ENCODE results near the gene ITCH. TPM values are rescaled to one million over a fixed set of nuclear protein-coding genes. Genes with fewer than 3 reads are reported as not detected.

The ITCH gene
- total RNA-seq, 2 experiments from 2014 or later = 26.1 to 36.8 TPM

DNA sequence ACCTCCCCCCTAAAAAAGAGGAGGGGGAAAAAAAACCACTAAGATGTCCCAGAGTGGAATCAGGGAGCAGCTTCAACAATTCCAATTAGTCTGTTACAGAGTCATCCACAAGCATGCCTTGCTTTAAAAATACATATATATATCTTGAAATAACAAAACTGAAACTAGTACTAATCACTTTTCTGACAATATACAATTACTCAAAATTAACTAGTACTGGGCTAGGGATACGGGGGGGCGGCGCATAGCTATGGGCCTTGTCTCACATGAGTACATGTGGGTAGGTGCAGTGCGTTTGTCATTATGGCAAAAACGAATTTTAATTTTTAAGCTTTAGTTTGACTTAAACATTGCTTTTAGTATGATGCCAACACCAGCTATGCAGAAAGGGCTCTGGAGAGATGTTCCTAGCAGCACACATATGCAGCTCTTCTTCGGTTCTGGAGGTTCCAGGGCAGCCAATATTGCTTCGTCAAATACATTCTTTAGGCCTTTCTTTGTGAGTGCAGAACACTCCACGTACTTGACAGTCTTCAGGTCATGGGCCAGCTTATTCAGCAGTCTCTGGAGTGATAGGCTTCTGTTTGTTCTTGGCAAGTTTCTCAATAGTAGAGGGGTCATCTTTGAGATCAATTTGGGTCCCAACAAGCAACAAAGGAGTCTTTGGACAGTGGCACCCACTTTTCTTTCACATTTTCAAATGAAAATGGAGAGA, 38.8 kb downstream of the ITCH start:
- intact Hi-C loops (cut with micrococcal nuclease; ENCODE audit: unreplicated experiment) = no loop called here
- POLR2A ChIA-PET = interaction anchor here (0.6 to 0.7 kb wide), 3 partner anchors 41 to 245 kb away, joined by 3 to 6 read pairs (median 5); no protein-coding TSS in a partner anchor
- Histone ChIP-seq H3K4me2 (ENCODE audit: low read length) (no peak overlapping the region), H3K36me3 (ENCODE audit: insufficient read depth, low read length) (peaks cover 55% of the 10 kb centered on the region), H3K4me1 (ENCODE audit: insufficient read depth, low read length, poor library complexity, severe bottlenecking) (peaks cover 52% of the 10 kb centered on the region), H3K79me2 (ENCODE audit: insufficient read depth, low read depth, low read length) (peaks cover 36% of the 10 kb centered on the region; the same call in 1 of the 2 replicates), H3K9me2 (ENCODE audit: insufficient read depth, low read length) (no peaks in the 10 kb centered on the region), H3K27ac (ENCODE audit: low read depth, low read length, poor library complexity, severe bottlenecking) (no peak overlapping the region), H3K4me3 (ENCODE audit: low read depth, low read length, poor library complexity, severe bottlenecking) (no peak overlapping the region), H4K20me1 (ENCODE audit: insufficient read depth, low read length) (peaks cover 34% of the 10 kb centered on the region), H2AFZ (ENCODE audit: low read length) (no peak overlapping the region), H3K9me3 (ENCODE audit: low read length) (no peaks in the 10 kb centered on the region)
- TF ChIP-seq, protein P1, sequence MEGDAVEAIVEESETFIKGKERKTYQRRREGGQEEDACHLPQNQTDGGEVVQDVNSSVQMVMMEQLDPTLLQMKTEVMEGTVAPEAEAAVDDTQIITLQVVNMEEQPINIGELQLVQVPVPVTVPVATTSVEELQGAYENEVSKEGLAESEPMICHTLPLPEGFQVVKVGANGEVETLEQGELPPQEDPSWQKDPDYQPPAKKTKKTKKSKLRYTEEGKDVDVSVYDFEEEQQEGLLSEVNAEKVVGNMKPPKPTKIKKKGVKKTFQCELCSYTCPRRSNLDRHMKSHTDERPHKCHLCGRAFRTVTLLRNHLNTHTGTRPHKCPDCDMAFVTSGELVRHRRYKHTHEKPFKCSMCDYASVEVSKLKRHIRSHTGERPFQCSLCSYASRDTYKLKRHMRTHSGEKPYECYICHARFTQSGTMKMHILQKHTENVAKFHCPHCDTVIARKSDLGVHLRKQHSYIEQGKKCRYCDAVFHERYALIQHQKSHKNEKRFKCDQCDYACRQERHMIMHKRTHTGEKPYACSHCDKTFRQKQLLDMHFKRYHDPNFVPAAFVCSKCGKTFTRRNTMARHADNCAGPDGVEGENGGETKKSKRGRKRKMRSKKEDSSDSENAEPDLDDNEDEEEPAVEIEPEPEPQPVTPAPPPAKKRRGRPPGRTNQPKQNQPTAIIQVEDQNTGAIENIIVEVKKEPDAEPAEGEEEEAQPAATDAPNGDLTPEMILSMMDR (conservative IDR thresholded peaks at IDR 0.05; ENCODE audit: low read length) = no peak
- TF ChIP-seq EZH2phosphoT487 (IDR thresholded peaks at IDR 0.05; ENCODE audit: borderline replicate concordance, low read depth, low read length) = no peak
- CTCF ChIA-PET (ENCODE audit: unreplicated experiment) = no interaction called here
- no TSS peak for BruUV-seq (replicated peaks)
- DNase-seq (ENCODE audit: low spot score) = no peak

DNA sequence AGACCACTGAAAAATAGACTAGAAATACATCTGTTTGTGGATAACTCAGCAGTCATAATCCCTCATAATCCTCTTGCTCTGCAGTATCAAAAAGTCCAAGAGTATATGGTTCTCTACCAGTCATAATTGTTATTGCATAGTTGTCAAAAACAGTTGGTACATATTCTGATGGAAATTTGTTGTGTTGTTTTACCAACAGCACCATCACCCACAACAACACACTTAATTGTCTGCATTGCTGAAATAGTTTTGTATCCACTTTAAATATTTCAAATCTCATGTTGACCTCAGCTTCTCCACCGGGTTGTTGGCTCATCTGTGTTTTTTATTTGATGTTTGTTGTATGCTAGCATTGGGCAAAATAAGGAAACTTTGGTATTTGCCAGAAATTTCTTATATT, 39.4 kb downstream of the ITCH start:
- no TSS peak for BruUV-seq (replicated peaks)

More for the DNA sequence above, 39.4 kb downstream of the ITCH start:
- POLR2A ChIA-PET = interaction anchor here (0.7 kb wide), 1 partner anchor 14 kb away, joined by 3 read pairs; no protein-coding TSS in a partner anchor
- intact Hi-C loops (cut with micrococcal nuclease; ENCODE audit: unreplicated experiment) = no loop called here
- Histone ChIP-seq H3K9me3 (ENCODE audit: low read length) (no peaks in the 10 kb centered on the region), H2AFZ (ENCODE audit: low read length) (no peak overlapping the region), H3K4me1 (ENCODE audit: insufficient read depth, low read length, poor library complexity, severe bottlenecking) (peaks cover 52% of the 10 kb centered on the region), H4K20me1 (ENCODE audit: insufficient read depth, low read length) (peaks cover 34% of the 10 kb centered on the region), H3K27ac (ENCODE audit: low read depth, low read length, poor library complexity, severe bottlenecking) (no peak overlapping the region), H3K9me2 (ENCODE audit: insufficient read depth, low read length) (no peaks in the 10 kb centered on the region), H3K79me2 (ENCODE audit: insufficient read depth, low read depth, low read length) (peaks cover 36% of the 10 kb centered on the region; the same call in 1 of the 2 replicates), H3K4me3 (ENCODE audit: low read depth, low read length, poor library complexity, severe bottlenecking) (no peak overlapping the region), H3K4me2 (ENCODE audit: low read length) (peak overlapping the region; percentile 59; the same call in 1 of the 2 replicates), H3K36me3 (ENCODE audit: insufficient read depth, low read length) (peaks cover 49% of the 10 kb centered on the region)
- DNase-seq (ENCODE audit: low spot score) = no peak
- CTCF ChIA-PET (ENCODE audit: unreplicated experiment) = no interaction called here
- TF ChIP-seq, protein P1 (conservative IDR thresholded peaks at IDR 0.05; ENCODE audit: low read length) = no peak
- no peak for TF ChIP-seq EZH2phosphoT487 (IDR thresholded peaks at IDR 0.05; ENCODE audit: borderline replicate concordance, low read depth, low read length)
